PC-3 (cell line): Measurements from ENCODE around the gene SHC4. TPM values are rescaled to one million over a fixed set of nuclear protein-coding genes. Genes with fewer than 3 reads are reported as not detected.

Source experiments
- ATAC-seq: fragments of 200-7000 bp; cut with Tn5 transposase; 2 replicates; pipeline ENCODE4 v1.9.1; 2020; ENCODE audit warnings: mild to moderate bottlenecking, moderate library complexity
- BruUV-seq: library from RNA; stranded (reverse); fragments of 400-500 nt; replicated peaks from 2 replicates; lab custom pipeline; 2021; lab: Mats Ljungman, UMichigan
- CTCF ChIA-PET: fragments of 300-600 bp; sonication (Branson Sonifier 250); formaldehyde crosslinking; loops from one replicate; lab custom pipeline; 2022; ENCODE audit warnings: antibody characterized with exemption; lab: Charles Lee
- POLR2A ChIA-PET: fragments of 300-600 bp; sonication (Branson Sonifier 250); formaldehyde crosslinking; loops from one replicate; lab custom pipeline; 2022; ENCODE audit warnings: antibody characterized with exemption; ENCODE audit not compliant: unreplicated experiment; lab: Charles Lee
- DNase-seq: peaks from one replicate; pipeline ENCODE4 v3.0.0-alpha.2; 2015
- H2AFZ ChIP-seq: fragments of 300-600 bp; sonication (generic); 2 replicates; pipeline ENCODE4 v1.6.0; 2016; ENCODE audit warnings: antibody characterized with exemption, low read length
- H3F3A ChIP-seq: fragments of 300-600 bp; sonication (generic); one replicate; pipeline ENCODE4 v1.6.0; 2017; ENCODE audit warnings: antibody characterized with exemption, low read length, control low read depth, mild to moderate bottlenecking; ENCODE audit not compliant: unreplicated experiment
- H3K27ac ChIP-seq: fragments of 300-600 bp; sonication (generic); 2 replicates; pipeline ENCODE4 v1.5.1; 2016; ENCODE audit warnings: mild to moderate bottlenecking, low read length
- H3K27me3 ChIP-seq: fragments of 300-600 bp; sonication (generic); 2 replicates; pipeline ENCODE4 v1.6.1; 2016; ENCODE audit warnings: low read length, mixed read lengths
- H3K36me3 ChIP-seq: fragments of 300-600 bp; sonication (generic); 2 replicates; pipeline ENCODE4 v1.6.1; 2016; ENCODE audit warnings: low read depth, mixed run types, low read length, mixed read lengths
- H3K4me1 ChIP-seq: fragments of 300-600 bp; sonication (generic); 2 replicates; pipeline ENCODE4 v1.5.1; 2016; ENCODE audit warnings: low read length; ENCODE audit not compliant: insufficient read depth
- H3K4me2 ChIP-seq: fragments of 300-600 bp; sonication (generic); 2 replicates; pipeline ENCODE4 v1.6.0; 2016; ENCODE audit warnings: low read length
- H3K4me3 ChIP-seq: fragments of 300-600 bp; sonication (generic); 2 replicates; pipeline ENCODE4 v1.5.1; 2016; ENCODE audit warnings: mild to moderate bottlenecking, low read length, mixed read lengths
- H3K79me2 ChIP-seq: fragments of 300-600 bp; sonication (generic); 2 replicates; pipeline ENCODE4 v1.6.1; 2017; ENCODE audit warnings: low read length, mixed read lengths
- H3K9ac ChIP-seq: fragments of 300-600 bp; sonication (generic); 2 replicates; pipeline ENCODE4 v1.6.0; 2016; ENCODE audit warnings: mild to moderate bottlenecking, low read length
- H3K9me2 ChIP-seq: fragments of 300-600 bp; sonication (generic); replicated peaks from 2 replicates; pipeline ENCODE4 v1.6.1; 2016; ENCODE audit warnings: mixed run types, low read length, mixed read lengths
- H3K9me3 ChIP-seq: fragments of 300-600 bp; sonication (generic); 2 replicates; pipeline ENCODE4 v1.6.1; 2016; ENCODE audit warnings: low read length, mixed read lengths
- H4K20me1 ChIP-seq: fragments of 300-600 bp; sonication (generic); 2 replicates; pipeline ENCODE4 v1.6.1; 2016; ENCODE audit warnings: low read length, mixed read lengths
- EZH2 ChIP-seq: fragments of 300-600 bp; sonication (generic); IDR thresholded peaks from one replicate; pipeline ENCODE4 v1.6.1; 2017; ENCODE audit warnings: antibody characterized with exemption, mild to moderate bottlenecking, low read length; ENCODE audit not compliant: unreplicated experiment
- EZH2phosphoT487 ChIP-seq: fragments of 300-600 bp; sonication (generic); IDR thresholded peaks from 2 replicates; pipeline ENCODE4 v1.6.1; 2018; ENCODE audit warnings: mild to moderate bottlenecking, antibody characterized with exemption, low read length, borderline replicate concordance
- intact Hi-C: fragments of 100-400 bp; cut with micrococcal nuclease; formaldehyde crosslinking; loops from 2 replicates; pipeline ENCODE4 v1.9.0; 2023
- total RNA-seq: library from RNA; depleted of rRNA; stranded (reverse); fragments of >200 nt; gene quantifications from 2 replicates; pipeline ENCODE4 v1.2.3, GENCODE V29; 2014
- TF ChIP-seq, protein P1 (sequence below): fragments of 300-600 bp; sonication (generic); conservative IDR thresholded peaks from 2 replicates; pipeline ENCODE4 v1.5.1; 2017; ENCODE audit warnings: antibody characterized with exemption, low read depth, mild to moderate bottlenecking, low read length

Gene SHC4
- total RNA-seq, 1 experiment from 2014 or later = 2.4 TPM

DNA sequence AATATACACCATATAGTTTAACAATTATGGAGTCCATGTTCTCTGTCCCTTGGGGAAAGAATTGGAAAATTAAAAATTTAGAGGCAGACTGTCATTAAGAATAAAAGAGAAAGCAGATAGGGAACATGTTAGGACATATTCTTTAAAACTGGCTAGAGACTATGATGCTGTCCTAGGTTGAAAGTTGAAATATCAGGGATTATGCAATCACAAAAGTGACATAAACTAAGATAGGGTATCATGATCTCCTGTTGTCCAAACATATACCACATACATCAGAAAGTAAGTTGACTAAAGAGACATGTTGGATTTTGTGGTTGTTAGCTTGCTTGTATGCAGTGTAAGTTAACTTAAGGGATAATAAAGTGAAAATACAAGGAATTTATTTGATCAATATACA lies 95.7 kb downstream of the SHC4 start:
- ChIA-PET CTCF (no interaction called here), POLR2A (interaction anchor here (1.1 kb wide), 1 partner anchor 10 kb away, joined by 4 read pairs; the partner anchor contains the start of gene EID1)
- no TSS peak for BruUV-seq
- Histone ChIP-seq H3K79me2 (no peaks in the 10 kb centered on the region), H3K4me3 (no peak overlapping the region), H3K9me3 (no peaks in the 10 kb centered on the region), H3K27me3 (no peaks in the 10 kb centered on the region), H3K4me2 (peak overlapping the region; percentile 53), H3F3A (no peaks in the 10 kb centered on the region), H3K36me3 (no peaks in the 10 kb centered on the region), H3K9ac (peak overlapping the region; percentile 47), H4K20me1 (no peaks in the 10 kb centered on the region), H2AFZ (no peak overlapping the region), H3K4me1 (peaks cover 40% of the 10 kb centered on the region), H3K27ac (peak overlapping the region; percentile 80), H3K9me2 (no peaks in the 10 kb centered on the region)
- no peak for DNase-seq
- TF ChIP-seq EZH2 = no peak
- no peak for TF ChIP-seq EZH2phosphoT487
- TF ChIP-seq, protein P1, sequence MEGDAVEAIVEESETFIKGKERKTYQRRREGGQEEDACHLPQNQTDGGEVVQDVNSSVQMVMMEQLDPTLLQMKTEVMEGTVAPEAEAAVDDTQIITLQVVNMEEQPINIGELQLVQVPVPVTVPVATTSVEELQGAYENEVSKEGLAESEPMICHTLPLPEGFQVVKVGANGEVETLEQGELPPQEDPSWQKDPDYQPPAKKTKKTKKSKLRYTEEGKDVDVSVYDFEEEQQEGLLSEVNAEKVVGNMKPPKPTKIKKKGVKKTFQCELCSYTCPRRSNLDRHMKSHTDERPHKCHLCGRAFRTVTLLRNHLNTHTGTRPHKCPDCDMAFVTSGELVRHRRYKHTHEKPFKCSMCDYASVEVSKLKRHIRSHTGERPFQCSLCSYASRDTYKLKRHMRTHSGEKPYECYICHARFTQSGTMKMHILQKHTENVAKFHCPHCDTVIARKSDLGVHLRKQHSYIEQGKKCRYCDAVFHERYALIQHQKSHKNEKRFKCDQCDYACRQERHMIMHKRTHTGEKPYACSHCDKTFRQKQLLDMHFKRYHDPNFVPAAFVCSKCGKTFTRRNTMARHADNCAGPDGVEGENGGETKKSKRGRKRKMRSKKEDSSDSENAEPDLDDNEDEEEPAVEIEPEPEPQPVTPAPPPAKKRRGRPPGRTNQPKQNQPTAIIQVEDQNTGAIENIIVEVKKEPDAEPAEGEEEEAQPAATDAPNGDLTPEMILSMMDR = no peak
- intact Hi-C loops = loop anchor here (2.0 to 5.0 kb wide), 2 partner anchors 39 to 61 kb away; no protein-coding TSS in a partner anchor
- no peak for ATAC-seq

DNA sequence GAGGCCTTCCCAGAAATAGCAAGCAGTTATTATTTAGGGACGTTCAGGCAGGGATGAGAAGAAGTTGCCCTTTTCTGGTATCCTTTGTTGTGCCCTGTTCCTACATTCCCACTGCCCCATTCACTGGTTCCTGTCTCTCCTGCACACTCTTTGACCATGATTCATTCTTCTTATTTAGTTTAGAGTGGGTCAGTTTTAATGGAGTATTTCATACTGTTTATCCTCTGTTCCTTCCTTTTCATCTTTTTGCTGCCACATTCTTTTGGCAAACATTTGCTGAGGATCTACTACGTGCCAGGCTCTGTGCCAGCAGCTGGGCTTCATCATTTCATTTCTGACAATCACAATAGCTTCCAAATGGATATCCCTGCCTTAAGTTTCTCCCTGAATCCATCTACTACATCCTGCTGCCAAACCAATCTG lies 97.6 kb downstream of the SHC4 start:
- BruUV-seq = no TSS peak
- POLR2A ChIA-PET = no interaction called here

More for the DNA sequence above, 97.6 kb downstream of the SHC4 start:
- CTCF ChIA-PET = interaction anchor here (0.6 to 1.1 kb wide), 2 partner anchors 11 to 100 kb away, joined by 3 to 4 read pairs; no protein-coding TSS in a partner anchor
- no peaks in the 10 kb centered on the region for H3K9me2 ChIP-seq
- peak; percentile 68 for DNase-seq
- no peaks in the 10 kb centered on the region for H3K79me2 ChIP-seq
- H3K4me3 ChIP-seq = no peak overlapping the region
- H3K9ac ChIP-seq = peak overlapping the region; percentile 32
- no peaks in the 10 kb centered on the region for H3K9me3 ChIP-seq
- ATAC-seq = peak; percentile 80
- intact Hi-C loops = loop anchor here (1.0 to 5.0 kb wide), 2 partner anchors 41 to 98 kb away; no protein-coding TSS in a partner anchor
- H4K20me1 ChIP-seq = no peaks in the 10 kb centered on the region
- no peaks in the 10 kb centered on the region for H3K27me3 ChIP-seq
- no peaks in the 10 kb centered on the region for H3F3A ChIP-seq
- H3K4me2 ChIP-seq = peak overlapping the region; percentile 16
- H3K27ac ChIP-seq = peak overlapping the region; percentile 78
- H3K36me3 ChIP-seq = no peaks in the 10 kb centered on the region
- peaks cover 40% of the 10 kb centered on the region for H3K4me1 ChIP-seq
- TF ChIP-seq EZH2phosphoT487 = no peak
- TF ChIP-seq EZH2 = no peak
- TF ChIP-seq, protein P1 = no peak
- H2AFZ ChIP-seq = no peak overlapping the region
